NCI-H82 treated with DMSO at 0.1 percent for 48 hours (cell line): ENCODE data around the gene ITPA.
"Not testable (repeated sequence)": the region's sequence is repeated elsewhere in the genome, so short reads cannot be mapped to it uniquely, and the experiment has no call there.

ENCODE experiments used
- DNase-seq: peaks from one replicate; lab custom pipeline; 2025; ENCODE audit not compliant: unreplicated experiment; lab: John Stamatoyannopoulos, UW

ITPA gene

DNA sequence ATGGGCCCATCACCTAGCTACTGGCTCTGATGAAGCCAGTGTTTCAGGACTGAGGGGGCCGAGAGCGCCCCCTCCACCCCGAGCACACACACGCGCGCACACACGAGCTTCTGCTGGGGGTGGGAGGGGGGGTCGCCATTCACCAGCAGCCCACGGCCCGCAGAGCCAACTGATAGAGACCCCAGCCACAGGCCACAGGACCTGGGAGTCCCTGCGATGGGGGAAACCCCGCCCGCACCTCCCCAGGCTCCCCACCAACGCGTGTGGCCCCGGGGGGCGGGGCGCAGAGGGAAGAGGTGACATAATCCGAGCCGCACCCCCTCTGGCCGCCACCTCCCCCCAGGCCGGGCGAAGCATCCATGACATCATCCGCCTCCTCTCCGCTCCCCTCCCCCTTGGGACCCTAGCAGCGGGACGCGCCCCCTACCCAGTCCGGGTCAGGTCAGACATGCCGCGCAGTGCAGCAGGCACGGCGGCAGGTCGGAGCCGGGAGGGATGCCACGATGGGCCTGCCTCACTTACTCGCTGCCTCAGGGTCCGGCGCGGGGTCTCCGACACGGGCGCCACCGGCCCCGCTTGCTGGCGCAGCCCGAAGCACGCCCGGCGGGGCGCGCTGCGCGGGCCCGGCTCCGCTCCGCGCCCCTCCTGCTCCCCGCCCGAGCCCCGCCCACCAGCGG, 36.2 kb upstream of the ITPA start, which contains the start of gene LZTS3:
Gene LZTS3 (minus strand): TSS at position 617 of the 677 bp plus-strand sequence. CDS start 6,386 bp downstream, outside the sequence.
- peak; percentile 26 for DNase-seq

- peak; percentile 51 for DNase-seq
Observed at GRCh38 chr20:3173610-3174441, 35.5 kb upstream of the ITPA start.

- peak; percentile 28 for DNase-seq
Observed at GRCh38 chr20:3174442-3175261, 34.6 kb upstream of the ITPA start.

DNA sequence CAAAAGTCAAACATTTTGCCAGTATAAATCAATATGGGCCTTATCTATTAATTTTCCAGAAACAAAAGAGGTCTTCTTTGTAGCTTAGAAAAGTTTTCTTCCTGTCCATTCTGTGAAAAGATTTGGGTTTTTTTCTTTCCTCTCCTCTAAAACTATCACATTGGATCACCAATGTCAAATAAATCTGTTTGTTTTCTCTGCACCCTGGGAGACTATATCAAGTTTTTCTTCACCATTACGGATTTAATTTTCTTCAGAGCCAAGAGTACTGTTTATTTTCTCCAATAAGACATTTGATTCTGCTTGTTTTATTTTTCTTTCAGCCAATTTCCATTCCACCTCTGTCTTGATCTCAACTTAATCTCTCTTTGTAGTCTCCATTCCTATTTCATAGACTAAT, 34.0 kb upstream of the ITPA start:
- DNase-seq, result no peak

DNA sequence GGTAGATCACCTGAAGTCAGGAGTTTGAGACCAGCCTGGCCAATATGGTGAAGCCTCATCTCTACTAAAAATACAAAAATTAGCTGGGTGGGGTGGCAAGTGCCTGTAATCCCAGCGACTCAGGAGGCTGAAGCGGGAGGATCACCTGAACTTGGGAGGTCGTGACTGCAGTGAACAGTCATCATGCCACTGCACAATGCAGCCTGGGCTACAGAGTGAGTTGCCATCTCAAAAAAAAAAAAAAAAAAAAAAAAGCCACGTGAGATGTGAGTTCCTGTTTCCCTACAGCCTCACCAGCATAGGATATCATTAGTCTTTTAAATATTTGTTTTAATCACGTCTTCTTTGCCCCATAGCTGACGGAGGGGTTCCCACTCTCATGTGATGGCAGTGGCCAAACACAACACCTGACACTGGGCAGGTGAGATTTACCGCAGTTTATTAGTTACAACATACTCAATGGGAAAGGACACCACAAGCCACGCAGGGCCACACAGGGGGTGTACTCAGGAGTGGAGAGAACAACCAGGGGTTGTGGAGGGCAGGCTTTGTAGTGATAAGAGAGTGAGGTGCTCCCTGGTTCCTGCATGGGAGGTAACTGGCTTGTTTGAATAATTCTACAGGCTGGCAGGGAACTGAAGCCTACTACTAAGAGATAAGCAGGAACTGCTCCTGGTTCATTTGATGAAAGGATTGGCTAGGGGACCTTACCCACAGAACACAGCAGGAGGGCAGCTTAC, 31.4 kb upstream of the ITPA start:
- no peak for DNase-seq

DNA sequence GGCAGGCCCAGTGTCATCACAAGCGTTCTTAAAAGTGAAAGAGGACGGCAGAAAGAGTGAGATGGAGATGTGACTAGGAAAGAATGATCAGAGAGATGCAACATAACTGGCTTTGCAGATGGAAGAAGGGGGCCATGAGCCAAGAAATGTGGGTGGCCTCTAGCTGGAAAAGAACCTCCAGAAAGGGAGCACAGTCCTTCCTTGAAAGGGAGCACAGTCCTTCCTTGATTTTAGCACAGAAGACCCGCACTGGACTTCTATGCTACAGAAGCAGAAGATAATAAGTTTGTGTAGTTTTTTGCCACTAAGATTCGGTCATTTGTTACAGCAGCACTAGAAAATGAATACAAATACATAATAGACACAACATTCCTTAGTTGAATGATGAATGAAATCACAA, 29.0 kb upstream of the ITPA start:
- peak; percentile 36 for DNase-seq

GRCh38 chr20:3181270-3181669, 28.0 kb upstream of the ITPA start:
- DNase-seq, result no peak

DNA sequence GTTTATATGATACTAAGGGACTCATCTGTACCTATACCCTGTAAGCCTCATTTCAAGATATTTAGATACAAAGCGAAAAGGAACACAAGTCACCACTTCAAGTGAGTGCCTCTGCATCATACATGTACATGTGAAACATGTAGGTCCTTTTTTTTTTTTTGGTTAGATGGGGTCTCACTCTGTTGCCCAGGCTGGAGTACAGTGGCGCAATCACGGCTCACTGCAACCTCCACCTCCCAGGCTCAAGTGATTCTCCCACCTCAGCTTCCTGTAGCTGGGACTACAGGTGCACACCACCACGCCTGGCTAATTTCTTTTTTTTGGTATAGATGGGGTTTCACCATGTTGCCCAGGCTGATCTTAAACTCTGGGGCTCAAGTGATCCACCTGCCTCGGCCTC, 26.9 kb upstream of the ITPA start:
- DNase-seq, result not testable (repeated sequence)

- no peak for DNase-seq
Observed at GRCh38 chr20:3183896-3184612, 25.2 kb upstream of the ITPA start.

GRCh38 chr20:3187861-3188260, 21.4 kb upstream of the ITPA start:
- not testable (repeated sequence) for DNase-seq

GRCh38 chr20:3188823-3189413, 20.4 kb upstream of the ITPA start:
- no peak for DNase-seq

DNA sequence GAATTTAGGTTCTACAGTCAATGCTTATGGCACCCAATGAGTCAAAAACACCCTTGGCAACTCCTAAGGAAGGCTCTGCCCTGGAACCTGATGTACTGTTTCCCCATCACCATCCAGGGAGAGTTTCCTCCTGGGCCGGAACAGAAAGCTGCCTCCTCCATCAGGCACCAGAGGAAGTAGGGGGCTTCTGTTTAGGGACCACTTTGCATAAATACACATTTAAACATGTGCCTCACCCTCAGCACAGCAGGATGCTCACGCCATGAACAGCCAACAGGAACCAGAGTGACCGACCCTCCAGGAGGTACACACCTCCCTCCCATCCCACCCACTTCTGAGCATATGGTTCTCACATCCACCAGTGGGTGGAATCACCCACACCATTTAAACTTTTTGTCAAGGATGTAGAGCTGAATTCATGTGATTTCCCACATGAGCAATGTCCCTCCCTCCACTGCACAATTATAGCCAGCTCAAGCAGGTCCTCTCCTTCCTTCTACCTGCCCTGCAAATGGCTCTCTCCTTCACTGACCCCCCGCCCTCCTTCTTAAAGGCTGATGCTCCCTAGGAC, 19.7 kb upstream of the ITPA start:
- DNase-seq, result no peak

GRCh38 chr20:3190681-3191111, 18.6 kb upstream of the ITPA start:
- no peak for DNase-seq

DNA sequence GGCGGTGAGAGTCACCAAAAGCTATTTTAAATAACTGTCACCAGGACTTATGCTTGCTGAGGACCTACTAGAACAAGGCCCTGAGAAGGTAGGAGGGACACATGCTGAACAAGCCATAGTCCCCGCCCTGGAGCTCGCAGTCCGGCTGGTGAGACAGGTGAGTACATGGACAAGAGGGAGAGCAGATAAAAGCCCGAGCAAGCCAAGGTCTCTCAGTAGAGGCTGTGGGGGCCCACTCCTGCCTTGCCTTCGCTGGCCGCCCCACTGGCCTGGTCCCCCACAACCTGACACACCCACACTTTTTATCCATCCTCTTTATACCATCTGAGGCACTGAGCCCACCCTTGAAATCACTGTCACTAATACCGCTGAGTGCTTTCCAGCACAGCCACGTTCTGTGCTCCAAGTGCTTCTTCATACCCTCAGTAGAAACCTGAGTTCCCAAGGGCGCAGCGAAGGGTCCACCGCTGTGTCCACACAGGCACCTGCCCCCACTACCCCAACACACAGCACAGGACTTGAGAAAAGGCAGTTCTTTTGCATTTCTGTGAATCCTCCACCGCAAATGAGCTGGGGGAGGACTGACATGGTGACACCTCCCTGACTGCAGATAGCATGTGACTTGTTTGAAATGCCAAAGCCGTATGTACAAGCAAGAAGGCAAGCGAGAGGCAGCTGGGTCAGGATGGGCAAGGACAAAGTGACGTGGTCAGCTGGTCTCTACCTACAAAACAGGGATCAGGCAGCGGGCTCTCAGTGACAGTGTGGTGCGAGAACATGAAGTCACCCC, 16.9 kb upstream of the ITPA start:
- DNase-seq, result no peak

- no peak for DNase-seq
Observed at GRCh38 chr20:3193806-3194616, 15.3 kb upstream of the ITPA start.

GRCh38 chr20:3194617-3195280, 14.5 kb upstream of the ITPA start:
- no peak for DNase-seq

DNA sequence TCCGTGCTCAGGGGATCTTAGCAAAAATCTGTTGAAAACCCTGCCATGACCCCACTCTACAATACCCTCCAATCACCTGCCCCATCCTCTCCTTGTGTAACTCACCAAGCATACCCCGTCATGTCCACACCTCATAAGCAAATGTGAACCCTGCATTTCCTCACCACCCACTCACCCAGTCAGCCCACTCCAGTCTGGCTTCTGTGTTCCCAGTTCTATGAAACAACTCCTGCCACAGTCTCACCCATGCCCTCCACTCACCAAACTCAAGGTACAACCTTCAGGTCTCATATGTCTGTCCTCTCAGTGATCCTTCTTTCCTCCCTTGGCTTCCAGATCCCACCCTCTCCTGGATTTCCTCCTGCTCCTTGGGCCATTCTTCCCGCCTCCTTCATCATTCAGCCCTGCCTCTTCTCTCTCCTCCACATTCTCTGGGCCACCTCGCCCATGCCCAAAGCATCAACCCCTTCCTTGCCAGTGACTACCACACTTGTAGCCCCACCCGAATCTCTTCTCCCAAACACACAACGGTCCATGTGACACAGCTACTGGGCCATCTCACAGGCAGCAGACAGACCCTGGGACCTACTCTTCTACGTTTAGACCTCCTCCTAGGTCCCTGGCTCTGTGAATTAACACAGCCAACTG, 13.6 kb upstream of the ITPA start:
- no peak for DNase-seq
